GM12865 (cell line): ENCODE results near the gene NFATC1.

Experiments
- DNase-seq: peaks from one replicate; pipeline ENCODE4 v3.0.0; 2010; ENCODE audit warnings: low read depth
- H3K4me3 ChIP-seq: 2 replicates; pipeline ENCODE4 v1.5.1; 2011; ENCODE audit warnings: mild to moderate bottlenecking, low read depth, low read length, control low read depth
- CTCF ChIP-seq: IDR thresholded peaks from 2 replicates; pipeline ENCODE4 v1.5.1; 2011; ENCODE audit warnings: low read length, control low read depth, low read depth, inconsistent platforms; ENCODE audit not compliant: insufficient read depth; ENCODE audit errors: missing control alignments

The NFATC1 gene

GRCh38 chr18:79428287-79428686 lies 32.6 kb downstream of the NFATC1 start:
- no peak for DNase-seq
- no peak for TF ChIP-seq CTCF
- no peak overlapping the region for H3K4me3 ChIP-seq

GRCh38 chr18:79429381-79429780 lies 33.7 kb downstream of the NFATC1 start:
- H3K4me3 ChIP-seq: no peak overlapping the region
- no peak for TF ChIP-seq CTCF
- DNase-seq: no peak

- H3K4me3 ChIP-seq: no peak overlapping the region
- no peak for TF ChIP-seq CTCF
- DNase-seq: no peak
These were observed 34.1 kb downstream of the NFATC1 start for GRCh38 chr18:79429785-79430281.

GRCh38 chr18:79432376-79433120 lies 36.8 kb downstream of the NFATC1 start:
- no peak for TF ChIP-seq CTCF
- H3K4me3 ChIP-seq: no peak overlapping the region
- DNase-seq: no peak

- DNase-seq: no peak
- TF ChIP-seq CTCF: no peak
- H3K4me3 ChIP-seq: no peak overlapping the region
These were observed 37.7 kb downstream of the NFATC1 start for GRCh38 chr18:79433431-79433830.

GRCh38 chr18:79434607-79435401 lies 39.1 kb downstream of the NFATC1 start:
- no peak for TF ChIP-seq CTCF
- no peak overlapping the region for H3K4me3 ChIP-seq
- no peak for DNase-seq
